HG03565 (cell line): ENCODE data around the gene FAAP100.

Experiments used
- ATAC-seq: cut with Tn5 transposase; IDR thresholded peaks from one replicate; pipeline ENCODE4 v1.9.1; 2021; ENCODE audit warnings: mild to moderate bottlenecking, moderate library complexity; ENCODE audit not compliant: unreplicated experiment

The FAAP100 gene

DNA sequence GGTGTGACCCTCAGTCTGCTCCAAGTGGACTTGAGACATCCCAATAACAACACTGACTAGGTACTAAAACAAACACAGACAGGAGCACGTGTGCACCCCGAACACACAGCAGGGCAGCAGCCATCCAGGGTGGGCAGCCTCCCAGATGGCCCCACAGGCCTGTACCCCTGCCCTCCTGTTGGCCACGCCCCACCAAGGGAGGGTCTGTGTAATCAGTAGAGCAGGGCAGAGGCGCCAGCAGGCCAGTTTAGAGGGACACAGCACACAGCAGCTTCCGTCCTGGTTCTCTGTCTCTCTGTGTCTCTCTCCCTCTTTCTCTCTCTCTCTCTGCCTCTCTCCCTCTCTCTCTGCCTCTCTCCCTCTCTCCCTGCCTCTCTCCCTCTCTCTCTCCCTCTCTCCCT, 61.0 kb downstream of the FAAP100 start:
- no peak for ATAC-seq

- ATAC-seq, result no peak
These were observed 61.9 kb downstream of the FAAP100 start for GRCh38 chr17:81489998-81490992.
